Left kidney (tissue), 2 donors: Measurements from ENCODE around the gene LAMA5. TPM values are rescaled to one million over a fixed set of nuclear protein-coding genes. Genes with fewer than 3 reads are reported as not detected.

ENCODE experiments used
- DNase-seq: peaks from one replicate; pipeline ENCODE4 v3.0.0-alpha.2; 2013
- polyA plus RNA-seq: library from polyadenylated mRNA; unstranded; fragments of 120-200 nt; gene quantifications from one replicate; pipeline ENCODE4 v1.2.1, GENCODE V29; 2013; ENCODE audit not compliant: insufficient read length

LAMA5 gene
- polyA plus RNA-seq, 1 donor: 119 TPM

GRCh38 chr20:62350098-62350628 lies 16.9 kb downstream of the LAMA5 start:
- DNase-seq: no peak

GRCh38 chr20:62349556-62350097 lies 17.5 kb downstream of the LAMA5 start:
- no peak for DNase-seq

GRCh38 chr20:62348604-62349003 lies 18.5 kb downstream of the LAMA5 start:
- no peak for DNase-seq

GRCh38 chr20:62347445-62347844 lies 19.7 kb downstream of the LAMA5 start:
- no peak for DNase-seq

GRCh38 chr20:62347151-62347404 lies 20.0 kb downstream of the LAMA5 start:
- no peak for DNase-seq

GRCh38 chr20:62346398-62347150 lies 20.5 kb downstream of the LAMA5 start:
- no peak for DNase-seq

GRCh38 chr20:62345681-62346370 lies 21.3 kb downstream of the LAMA5 start:
- DNase-seq: no peak

- no peak for DNase-seq
These were observed 22.3 kb downstream of the LAMA5 start for GRCh38 chr20:62344782-62345181.

- DNase-seq: no peak
These were observed 23.0 kb downstream of the LAMA5 start for GRCh38 chr20:62344092-62344491.

GRCh38 chr20:62342910-62343309 lies 24.2 kb downstream of the LAMA5 start:
- no peak for DNase-seq

- no peak for DNase-seq
These were observed 27.5 kb downstream of the LAMA5 start for GRCh38 chr20:62339647-62340062.

GRCh38 chr20:62338294-62338620 lies 28.9 kb downstream of the LAMA5 start:
- DNase-seq: no peak

- no peak for DNase-seq
These were observed 29.4 kb downstream of the LAMA5 start for GRCh38 chr20:62337558-62338293.

GRCh38 chr20:62336775-62337557 lies 30.1 kb downstream of the LAMA5 start:
- no peak for DNase-seq

- no peak for DNase-seq
These were observed 30.8 kb downstream of the LAMA5 start for GRCh38 chr20:62336329-62336728.

- DNase-seq: no peak
These were observed 31.6 kb downstream of the LAMA5 start for GRCh38 chr20:62335532-62335931.

GRCh38 chr20:62334881-62335280 lies 32.2 kb downstream of the LAMA5 start:
- no peak for DNase-seq

- DNase-seq: no peak
These were observed 33.1 kb downstream of the LAMA5 start for GRCh38 chr20:62333820-62334595.

GRCh38 chr20:62332989-62333819 lies 33.9 kb downstream of the LAMA5 start:
- no peak for DNase-seq

GRCh38 chr20:62332421-62332820 lies 34.7 kb downstream of the LAMA5 start:
- no peak for DNase-seq
